Neuronal stem cell (in vitro differentiated cells): ENCODE results near the gene ANKRD35.
"Not testable (repeated sequence)": the region's sequence is repeated elsewhere in the genome, so short reads cannot be mapped to it uniquely, and the experiment has no call there.

Experiments used
- DNase-seq: peaks from one replicate; pipeline ENCODE4 v3.0.0-alpha.2; 2013; ENCODE audit warnings: low spot score
- H2AFZ ChIP-seq: one replicate; pipeline ENCODE4 v1.6.1; 2013; ENCODE audit warnings: mild to moderate bottlenecking, low read length, inconsistent platforms
- H2AK5ac ChIP-seq: 2 replicates; pipeline ENCODE4 v1.6.1; 2013; ENCODE audit warnings: low read depth, mild to moderate bottlenecking, inconsistent platforms, low read length, moderate library complexity, mixed read lengths
- H2BK120ac ChIP-seq: 2 replicates; pipeline ENCODE4 v1.6.1; 2013; ENCODE audit warnings: low read depth, mild to moderate bottlenecking, inconsistent platforms, low read length, moderate library complexity, mixed read lengths
- H2BK12ac ChIP-seq: one replicate; pipeline ENCODE4 v1.6.1; 2013; ENCODE audit warnings: low read length, inconsistent platforms
- H2BK15ac ChIP-seq: 2 replicates; pipeline ENCODE4 v1.6.1; 2013; ENCODE audit warnings: mild to moderate bottlenecking, low read length, inconsistent platforms, mixed read lengths
- H2BK5ac ChIP-seq: one replicate; pipeline ENCODE4 v1.6.1; 2013; ENCODE audit warnings: inconsistent platforms, mild to moderate bottlenecking, low read length, moderate library complexity
- H3K14ac ChIP-seq: one replicate; pipeline ENCODE4 v1.6.1; 2013; ENCODE audit warnings: low read length, inconsistent platforms
- H3K18ac ChIP-seq: 2 replicates; pipeline ENCODE4 v1.6.1; 2013; ENCODE audit warnings: low read length, inconsistent platforms
- H3K23ac ChIP-seq: 2 replicates; pipeline ENCODE4 v1.6.1; 2013; ENCODE audit warnings: low read depth, mild to moderate bottlenecking, mixed read lengths, low read length, inconsistent platforms; ENCODE audit not compliant: poor library complexity
- H3K27ac ChIP-seq: replicated peaks from 3 replicates; pipeline ENCODE4 v1.5.1; 2013; ENCODE audit warnings: low read length, inconsistent platforms
- H3K27me3 ChIP-seq, 3 experiments: 2 replicates each; pipeline ENCODE4 v1.6.1; 2013; ENCODE audit warnings: low read length in 3 of 3, mild to moderate bottlenecking in 2 of 3, inconsistent platforms in 1 of 3, low read depth in 1 of 3, mixed read lengths in 1 of 3, moderate library complexity in 1 of 3; ENCODE audit not compliant: control insufficient read depth in 3 of 3, insufficient read depth in 3 of 3
- H3K36me3 ChIP-seq, 2 donors: replicated peaks in 1 of 2; 2 replicates each; pipeline ENCODE4 v1.6.1; 2013; ENCODE audit warnings: low read length in 2 of 2; ENCODE audit not compliant: control insufficient read depth in 2 of 2, insufficient read depth in 2 of 2
- H3K4ac ChIP-seq: 2 replicates; pipeline ENCODE4 v1.6.1; 2013; ENCODE audit warnings: inconsistent platforms, mild to moderate bottlenecking, low read length, moderate library complexity
- H3K4me1 ChIP-seq, 2 donors: 1 replicate in 1 of 2; 2 replicates in 1 of 2; pipeline ENCODE4 v1.6.1; 2013; ENCODE audit warnings: low read length in 2 of 2, low read depth in 1 of 2; ENCODE audit not compliant: control insufficient read depth in 2 of 2, insufficient read depth in 1 of 2
- H3K4me2 ChIP-seq: one replicate; pipeline ENCODE4 v1.6.1; 2013; ENCODE audit warnings: mild to moderate bottlenecking, low read length, inconsistent platforms; ENCODE audit not compliant: insufficient read depth, poor library complexity, severe bottlenecking
- H3K4me3 ChIP-seq, 2 donors: 2 replicates each; pipeline ENCODE4 v1.5.1; 2013; ENCODE audit warnings: low read length in 2 of 2, mild to moderate bottlenecking in 2 of 2, inconsistent platforms in 1 of 2, moderate library complexity in 1 of 2
- H3K79me1 ChIP-seq: one replicate; pipeline ENCODE4 v1.6.1; 2013; ENCODE audit warnings: low read depth, mild to moderate bottlenecking, inconsistent platforms, low read length, moderate library complexity
- H3K9ac ChIP-seq: one replicate; pipeline ENCODE4 v1.6.1; 2013; ENCODE audit warnings: mild to moderate bottlenecking, low read depth, low read length, inconsistent platforms; ENCODE audit not compliant: poor library complexity
- H3K9me3 ChIP-seq, 2 donors: replicated peaks in 1 of 2; 2 replicates each; pipeline versions ENCODE3 to v1.6.1; 2013; ENCODE audit warnings: low read length in 2 of 2, mild to moderate bottlenecking in 2 of 2, inconsistent platforms in 1 of 2, low read depth in 1 of 2, mixed read lengths in 1 of 2, moderate library complexity in 1 of 2; ENCODE audit not compliant: control insufficient read depth in 2 of 2, insufficient read depth in 1 of 2
- H4K8ac ChIP-seq: one replicate; pipeline ENCODE4 v1.6.1; 2013; ENCODE audit warnings: low read depth, mild to moderate bottlenecking, inconsistent platforms, low read length, moderate library complexity
- H4K91ac ChIP-seq: one replicate; pipeline ENCODE4 v1.6.1; 2013; ENCODE audit warnings: low read length, low read depth, mild to moderate bottlenecking, inconsistent platforms; ENCODE audit not compliant: poor library complexity
- WGBS, 2 donors: extraction: QIAGEN DNeasy Blood & Tissue Kit; methylation state at CpG; one replicate each; pipeline ENCODE4 v1.1.7; 2013; ENCODE audit warnings: missing lambda C conversion rate in 2 of 2, mixed read lengths in 1 of 2; ENCODE audit not compliant: insufficient read length in 2 of 2, insufficient replicate concordance in 1 of 2; ENCODE audit errors: extremely low coverage in 2 of 2; 5-methylcytosine and 5-hydroxymethylcytosine counted together

The ANKRD35 gene

GRCh38 chr1:145824499-145824842 is 61.2 kb downstream of the ANKRD35 start:
- Histone ChIP-seq H2AFZ (peak overlapping the region; percentile 85), H4K8ac (no peak overlapping the region), H3K9me3 (no peaks in the 10 kb centered on the region), H3K23ac (no peak overlapping the region), H3K4ac (no peak overlapping the region), H3K27me3 (no peaks in the 10 kb centered on the region), H3K4me2 (peak overlapping the region; percentile 60), H4K91ac (no peak overlapping the region), H3K14ac (no peak overlapping the region), H3K4me3 (peak overlapping the region; percentile 59 to 90), H3K18ac (peak overlapping the region; percentile 92), H2BK120ac (no peak overlapping the region), H2BK5ac (peak overlapping the region; percentile 90), H2BK15ac (no peak overlapping the region), H3K79me1 (no peaks in the 10 kb centered on the region), H3K4me1 (peaks cover 0 to 2% of the 10 kb centered on the region in 2 donors), H2AK5ac (no peak overlapping the region), H3K27ac (peak overlapping the region; percentile 91), H2BK12ac (no peak overlapping the region), H3K9ac (peak overlapping the region; percentile 33), H3K36me3 (peaks cover 17 to 38% of the 10 kb centered on the region in 2 donors)
- no peak for DNase-seq
- WGBS, 2 donors, result no CpG with 5 or more reads among the region's 7 CpGs

DNA sequence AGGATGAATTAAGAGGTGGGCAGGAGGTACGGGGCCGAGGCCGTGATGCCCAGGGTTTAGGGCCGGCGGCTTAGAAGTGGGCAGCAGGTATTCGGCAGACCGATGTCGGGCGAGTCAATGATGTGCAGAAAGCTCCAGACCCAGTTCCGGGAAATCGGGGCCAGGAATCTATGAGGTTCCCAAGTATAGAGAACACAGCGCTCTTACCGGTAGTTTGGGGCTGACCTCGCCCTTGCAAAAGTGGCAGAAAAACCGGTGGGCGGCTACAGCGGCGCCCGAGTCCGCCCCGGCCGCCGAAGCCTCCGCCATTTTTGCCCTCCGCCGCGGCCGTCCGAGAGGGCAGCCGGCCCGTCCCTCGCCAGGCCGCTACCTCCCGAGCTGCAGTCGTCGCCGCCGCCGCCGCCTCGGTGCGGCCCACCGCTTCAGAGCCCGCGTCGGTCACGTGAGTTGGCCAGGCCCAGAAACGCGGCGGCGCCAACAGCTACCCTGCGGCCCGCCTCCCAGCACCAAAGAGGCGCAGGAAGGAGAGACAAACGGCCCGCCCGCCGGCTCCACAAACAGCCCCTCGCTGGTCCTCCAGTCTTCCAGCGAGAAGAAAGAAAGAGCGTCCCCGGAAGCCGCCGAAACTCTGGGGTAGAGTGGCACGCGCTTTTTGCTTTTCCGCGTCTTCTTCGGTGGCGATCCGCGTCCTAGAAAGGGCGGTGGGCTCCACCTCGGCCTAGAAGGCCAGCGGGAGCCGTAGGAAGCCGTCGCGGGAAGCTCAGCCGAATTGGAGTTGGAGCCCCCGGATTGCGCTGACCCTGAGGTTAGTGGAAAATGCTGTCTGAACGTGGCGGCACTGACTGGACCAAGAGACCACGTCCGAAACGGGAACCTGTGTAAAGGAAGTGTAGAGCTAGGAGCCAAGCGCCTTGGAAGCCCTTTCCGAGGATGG is 61.8 kb downstream of the ANKRD35 start, which contains the start of the genes POLR3C and RNF115:
Gene POLR3C, plus strand, starts transcription at position 636 of the 934 bp plus-strand sequence. CDS start 1,577 bp downstream, outside the sequence.
Gene RNF115, minus strand, starts transcription at position 531 of the 934 bp plus-strand sequence. Its CDS starts 222 bp downstream, at position 309.
- Histone ChIP-seq H3K4me3 (peak within 1 kb of the TSS; percentile 59 to 90), H3K4ac (no peak within 1 kb of the TSS), H3K79me1 (no peaks in the 10 kb centered on the region), H4K91ac (no peak within 1 kb of the TSS), H3K9ac (peak within 1 kb of the TSS; percentile 86), H2BK12ac (no peak within 1 kb of the TSS), H3K18ac (peak within 1 kb of the TSS; percentile 93), H2BK120ac (no peak within 1 kb of the TSS), H4K8ac (no peak within 1 kb of the TSS), H2BK5ac (peak within 1 kb of the TSS; percentile 90), H3K27ac (peak within 1 kb of the TSS; percentile 91), H3K36me3 (peaks cover 13 to 35% of the 10 kb centered on the region in 2 donors), H3K4me2 (peak within 1 kb of the TSS; percentile 60), H2AK5ac (no peak within 1 kb of the TSS), H3K23ac (peak within 1 kb of the TSS; percentile 98), H3K9me3 (no peaks in the 10 kb centered on the region), H3K14ac (peak within 1 kb of the TSS; percentile 22), H3K27me3 (no peaks in the 10 kb centered on the region), H2AFZ (peak within 1 kb of the TSS; percentile 85), H2BK15ac (no peak within 1 kb of the TSS), H3K4me1 (peaks cover 0 to 2% of the 10 kb centered on the region in 2 donors)
- DNase-seq, result peak; percentile 90
- WGBS, 2 donors, result no CpG with 5 or more reads among the region's 89 CpGs

DNA sequence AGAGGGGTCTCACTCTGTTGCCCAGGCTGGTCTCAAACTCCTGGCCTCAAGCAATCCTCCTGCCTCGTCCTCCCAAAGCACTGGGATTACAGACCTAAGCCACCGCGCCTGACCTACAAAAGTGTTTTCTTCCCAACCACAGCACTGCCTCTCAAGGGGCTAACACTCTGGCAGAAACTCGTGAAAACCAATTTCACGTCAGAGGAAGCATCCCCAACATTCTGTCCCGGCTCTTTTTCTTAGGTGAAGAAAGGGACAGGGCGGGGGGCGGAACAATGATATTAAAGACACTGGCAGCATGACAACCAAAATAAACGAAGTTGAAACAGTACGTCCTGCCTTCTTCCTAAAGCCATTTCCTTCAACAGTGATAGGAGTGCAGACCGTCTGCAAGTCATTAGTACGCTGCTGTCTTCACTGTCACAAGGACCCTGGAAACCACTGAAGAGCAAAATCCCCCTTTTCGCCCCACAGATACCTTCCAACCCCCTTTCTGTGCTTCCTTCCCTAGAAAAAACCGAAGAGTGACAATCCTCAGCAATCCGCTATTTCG is 62.8 kb downstream of the ANKRD35 start:
- peak overlapping the region in 1 of 2 donors; percentile 24 for H3K4me3 ChIP-seq
- H2AK5ac ChIP-seq, H3K27ac ChIP-seq, H3K27me3 ChIP-seq, H3K9ac ChIP-seq, H3K79me1 ChIP-seq, H3K4me2 ChIP-seq, H3K18ac ChIP-seq, H2BK5ac ChIP-seq, H4K8ac ChIP-seq, H3K4me1 ChIP-seq, H2BK120ac ChIP-seq, DNase-seq, H2AFZ ChIP-seq, H4K91ac ChIP-seq, H3K9me3 ChIP-seq, H2BK12ac ChIP-seq, H2BK15ac ChIP-seq, H3K23ac ChIP-seq, H3K4ac ChIP-seq, H3K14ac ChIP-seq: not testable (repeated sequence)
- H3K36me3 ChIP-seq, result peaks cover 8 to 25% of the 10 kb centered on the region in 2 donors
- WGBS, 2 donors, result no CpG with 5 or more reads among the region's 16 CpGs

DNA sequence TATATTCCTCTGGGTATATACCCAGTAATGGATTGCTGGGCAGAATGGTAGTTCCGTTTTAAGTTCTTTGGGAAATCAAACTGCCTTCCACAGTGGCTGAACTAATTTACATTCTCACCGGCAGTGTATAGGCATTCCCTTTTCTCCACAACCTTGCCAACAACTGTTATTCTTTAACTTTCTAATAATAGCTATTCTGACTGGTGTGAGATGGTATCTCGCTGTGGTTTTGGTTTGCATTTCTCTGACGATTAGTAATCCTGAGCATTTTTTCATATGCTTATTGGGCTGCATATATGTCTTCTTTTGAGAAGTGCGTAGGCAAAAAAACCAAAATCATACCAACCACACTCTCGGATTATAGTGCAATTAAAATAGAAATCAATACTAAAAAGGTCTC is 67.6 kb downstream of the ANKRD35 start:
- not testable (repeated sequence) for H2BK12ac ChIP-seq, H4K91ac ChIP-seq, H3K79me1 ChIP-seq, H3K27ac ChIP-seq, H2BK5ac ChIP-seq, H4K8ac ChIP-seq, H3K14ac ChIP-seq, H3K36me3 ChIP-seq, H3K4me1 ChIP-seq, H3K9ac ChIP-seq, H2BK120ac ChIP-seq, H2BK15ac ChIP-seq, H3K9me3 ChIP-seq, DNase-seq, H3K23ac ChIP-seq, H2AFZ ChIP-seq, H2AK5ac ChIP-seq, H3K4me3 ChIP-seq, H3K18ac ChIP-seq, H3K4ac ChIP-seq, H3K27me3 ChIP-seq, H3K4me2 ChIP-seq
- no CpG with 5 or more reads among the region's 6 CpGs for WGBS, 2 donors
